GM18951 (cell line): Measurements from ENCODE around the gene NKX2-8.
"Not testable (repeated sequence)": the region's sequence is repeated elsewhere in the genome, so short reads cannot be mapped to it uniquely, and the experiment has no call there.

Source experiments
- POLR2A ChIP-seq: IDR thresholded peaks from 4 replicates; pipeline ENCODE4 v1.6.1; 2011; ENCODE audit warnings: mild to moderate bottlenecking; ENCODE audit not compliant: insufficient read length, insufficient read depth; ENCODE audit errors: extremely low read depth
- in situ Hi-C: fragments of 300-500 bp; cut with MboI; formaldehyde crosslinking; loops from one replicate; pipeline ENCODE4 v1.12.0; 2022; ENCODE audit warnings: low sequenced_read_pairs, mixed read lengths, inconsistent platforms; ENCODE audit not compliant: unreplicated experiment

The NKX2-8 gene

GRCh38 chr14:36555998-36556743 lies 26.2 kb downstream of the NKX2-8 start:
- in situ Hi-C loops = loop anchor here (25.0 kb wide), 1 partner anchor 669 kb away; no protein-coding TSS in a partner anchor
- no peak for TF ChIP-seq POLR2A

GRCh38 chr14:36553656-36554260 lies 28.7 kb downstream of the NKX2-8 start:
- in situ Hi-C loops = loop anchor here (25.0 kb wide), 1 partner anchor 666 kb away; no protein-coding TSS in a partner anchor
- TF ChIP-seq POLR2A = no peak

GRCh38 chr14:36550899-36551298 lies 31.5 kb downstream of the NKX2-8 start:
- in situ Hi-C loops = loop anchor here (25.0 kb wide), 1 partner anchor 664 kb away; no protein-coding TSS in a partner anchor
- no peak for TF ChIP-seq POLR2A

- in situ Hi-C loops = not testable (repeated sequence)
Measured at GRCh38 chr14:36544280-36544679, 38.1 kb downstream of the NKX2-8 start.

GRCh38 chr14:36538051-36538450 lies 44.4 kb downstream of the NKX2-8 start:
- no peak for TF ChIP-seq POLR2A
- in situ Hi-C loops = no loop called here
